K562 (cell line): ENCODE data around the gene TERB1. TPM values are rescaled to one million over a fixed set of nuclear protein-coding genes. Genes with fewer than 3 reads are reported as not detected.
A peak's percentile ranks its signal among the peaks of the same experiment; 100 is the strongest.

ENCODE experiments used
- BDP1 ChIP-seq: IDR thresholded peaks from 3 replicates; pipeline ENCODE4 v1.6.1; 2011; ENCODE audit not compliant: insufficient read length, insufficient read depth
- HNRNPUL1 ChIP-seq: fragments of 200-400 bp; formaldehyde crosslinking; IDR thresholded peaks from 2 replicates; pipeline ENCODE4 v1.6.1; 2017; ENCODE audit warnings: low read length
- JUN ChIP-seq, 2 experiments: sonication (generic) in 1 of 2; formaldehyde crosslinking in 1 of 2; IDR thresholded peaks; 2 replicates each; pipeline versions ENCODE4 v1.6.1 to v1.8.0; 2012 to 2022; ENCODE audit warnings: borderline replicate concordance in 2 of 2, mild to moderate bottlenecking in 2 of 2, improper control_type of control experiment in 1 of 2, low read depth in 1 of 2, low read length in 1 of 2, missing genetic modification reagents in 1 of 2
- NCOA1 ChIP-seq: fragments of 450-650 bp; IDR thresholded peaks from 2 replicates; pipeline ENCODE4 v1.6.1; 2016; ENCODE audit warnings: low read depth
- NR3C1 ChIP-seq: sonication (generic); formaldehyde crosslinking; IDR thresholded peaks from 2 replicates; pipeline ENCODE4 v1.8.1; 2022; ENCODE audit warnings: missing genetic modification reagents
- POLR3A ChIP-seq: IDR thresholded peaks from 2 replicates; pipeline ENCODE4 v1.6.1; 2011; ENCODE audit warnings: borderline replicate concordance, mild to moderate bottlenecking, moderate library complexity; ENCODE audit not compliant: insufficient read length, insufficient read depth; ENCODE audit errors: extremely low read depth
- RHOXF2B ChIP-seq: fragments of 250-450 bp; sonication (Bioruptor Pico); conservative IDR thresholded peaks from 2 replicates; pipeline ENCODE4 v1.5.1; 2021
- ZBTB11 ChIP-seq, 3 experiments: fragments of 200-800 bp in 1 of 3; fragments of 250-450 bp in 1 of 3; fragments of 450-650 bp in 1 of 3; sonication (Bioruptor Pico) in 1 of 3; sonication (Bioruptor generic) in 1 of 3; formaldehyde crosslinking in 1 of 3; IDR thresholded peaks; 2 replicates each; pipeline versions ENCODE4 v1.6.1 to v1.8.0; 2016 to 2022; ENCODE audit warnings: mild to moderate bottlenecking in 2 of 3, missing genetic modification characterization in 2 of 3, missing compliant biosample characterization in 1 of 3, moderate library complexity in 1 of 3
- ZFP36 ChIP-seq: fragments of 150-350 bp; IDR thresholded peaks from 2 replicates; pipeline ENCODE4 v1.6.1; 2018; ENCODE audit warnings: low read length, low read depth; ENCODE audit not compliant: partially characterized antibody
- ZNF140 ChIP-seq: fragments of 250-450 bp; sonication (Bioruptor Pico); IDR thresholded peaks from 2 replicates; pipeline ENCODE4 v1.8.0; 2021; ENCODE audit warnings: moderate library complexity, mild to moderate bottlenecking, inconsistent platforms
- ZNF224 ChIP-seq: sonication (generic); formaldehyde crosslinking; IDR thresholded peaks from 2 replicates; pipeline ENCODE4 v1.8.0; 2022; ENCODE audit warnings: mild to moderate bottlenecking, missing genetic modification reagents
- ZNF280A ChIP-seq: fragments of 450-650 bp; IDR thresholded peaks from 2 replicates; pipeline ENCODE4 v1.6.1; 2018; ENCODE audit warnings: mild to moderate bottlenecking, low read depth; ENCODE audit not compliant: partially characterized antibody
- ZNF561 ChIP-seq: fragments of 450-650 bp; formaldehyde crosslinking; conservative IDR thresholded peaks from 2 replicates; pipeline ENCODE4 v1.4.0; 2020; ENCODE audit warnings: mild to moderate bottlenecking, moderate library complexity
- ZNF592 ChIP-seq: fragments of 450-650 bp; IDR thresholded peaks from 2 replicates; pipeline ENCODE4 v1.6.1; 2017; ENCODE audit warnings: antibody characterized with exemption, mild to moderate bottlenecking
- ZNF740 ChIP-seq, 3 experiments: fragments of 200-800 bp in 1 of 3; sonication (Bioruptor generic) in 1 of 3; sonication (generic) in 1 of 3; formaldehyde crosslinking in 1 of 3; IDR thresholded peaks; 2 replicates each; pipeline versions ENCODE4 v1.6.1 to v1.8.0; 2016 to 2022; ENCODE audit warnings: mild to moderate bottlenecking in 2 of 3, missing compliant biosample characterization in 2 of 3, missing genetic modification characterization in 2 of 3, missing genetic modification reagents in 1 of 3
- polyA plus RNA-seq, 8 experiments: library from polyadenylated mRNA; depleted of rRNA in 4 of 8; stranded (reverse) in 5 of 8; unstranded in 3 of 8; fragments of >200 nt; fragmentation: Nextera tagmentation in 2 of 8; fragmentation: Illumina TruSeq in 1 of 8; extraction: Ambion mirVana in 2 of 8; extraction: Trizol in 1 of 8; gene quantifications; 2 replicates each; pipeline versions ENCODE4 v1.2.1 to v1.2.3, GENCODE V29; 2011 to 2014; ENCODE audit warnings: inconsistent platforms in 1 of 8, missing spikeins in 1 of 8
- total RNA-seq, 7 experiments: library from RNA; depleted of rRNA in 6 of 7; stranded (reverse); fragments of >200 nt in 6 of 7; fragmentation: Illumina TruSeq in 2 of 7; extraction: Trizol in 2 of 7; gene quantifications; 2 replicates each; pipeline versions ENCODE4 v1.2.1 to v1.2.3, GENCODE V29; 2011 to 2021; ENCODE audit warnings: low replicate concordance in 1 of 7

Gene TERB1
- total and polyA plus RNA-seq, 9 of the 15 experiments (the other 6 are each of a cell fraction or from before 2014, with no cell fraction given) = not detected

- TF ChIP-seq ZNF592 = peak; percentile 72; the same call in 1 of the 2 replicates
- TF ChIP-seq ZNF280A = no peak
- TF ChIP-seq ZBTB11 (CRISPR knock-in tag; IDR thresholded peaks at IDR 0.05) = 0 out of 6 replicates have a peak, but pooled peaks of 1 of the 3 experiments have one; percentile 24
- no peak for TF ChIP-seq ZNF140 (CRISPR knock-in tag)
- TF ChIP-seq NCOA1 = no peak
- no peak for TF ChIP-seq HNRNPUL1
- TF ChIP-seq JUN (IDR thresholded peaks at IDR 0.05; ENCODE audit: borderline replicate concordance, low read depth, low read length) = no peak
- TF ChIP-seq JUN (CRISPR knock-in tag; IDR thresholded peaks at IDR 0.05; ENCODE audit: borderline replicate concordance) = no peak
- TF ChIP-seq ZNF561 (CRISPR knock-in tag) = no peak
- no peak for TF ChIP-seq RHOXF2B (CRISPR knock-in tag)
- 0 out of 2 replicates have a peak, but pooled peaks have one; percentile 45 for TF ChIP-seq NR3C1 (CRISPR knock-in tag)
- TF ChIP-seq ZNF740 (CRISPR knock-in tag; IDR thresholded peaks at IDR 0.05) = peak; percentile 29; the same call in 1 of the 2 replicates
- TF ChIP-seq ZNF740 (tag; IDR thresholded peaks at IDR 0.05) = peak in 1 of 2 experiments; percentile 73; a peak in 1 of 4 replicates
- no peak for TF ChIP-seq ZNF224 (CRISPR knock-in tag)
- TF ChIP-seq POLR3A = no peak
- TF ChIP-seq BDP1 = no peak
- TF ChIP-seq ZFP36 = no peak
Observed at GRCh38 chr16:66751303-66751991, 49.9 kb downstream of the TERB1 start, which contains the start of gene DYNC1LI2 (continued).
